Neural cell (in vitro differentiated cells): ENCODE data around the gene SCN10A. TPM values are rescaled to one million over a fixed set of nuclear protein-coding genes. Genes with fewer than 3 reads are reported as not detected.

Experiments
- H2AFZ ChIP-seq: fragments of 200-600, 300-800 bp; sonication (generic), shearing (Covaris generic); 2 replicates; pipeline ENCODE4 v1.6.0; 2014; ENCODE audit warnings: low read depth, mild to moderate bottlenecking, antibody characterized with exemption, low read length, moderate library complexity
- H3F3A ChIP-seq: fragments of 200-600 bp; shearing (Covaris generic); 2 replicates; pipeline ENCODE4 v1.6.1; 2016; ENCODE audit warnings: mild to moderate bottlenecking, moderate library complexity, mixed read lengths, antibody characterized with exemption, low read length; ENCODE audit not compliant: insufficient read depth, poor library complexity, severe bottlenecking
- H3K27ac ChIP-seq: fragments of 200-600, 300-800 bp; sonication (generic), shearing (Covaris generic); 2 replicates; pipeline ENCODE4 v1.5.1; 2014; ENCODE audit warnings: mild to moderate bottlenecking, low read length, moderate library complexity
- H3K27me3 ChIP-seq: fragments of 300-800, 200-600 bp; sonication (generic), shearing (Covaris generic); 2 replicates; pipeline ENCODE4 v1.6.0; 2014; ENCODE audit warnings: mild to moderate bottlenecking, low read depth, low read length, moderate library complexity; ENCODE audit not compliant: insufficient read depth
- H3K36me3 ChIP-seq: fragments of 300-800, 200-600 bp; sonication (generic), shearing (Covaris generic); 2 replicates; pipeline ENCODE4 v1.5.1; 2014; ENCODE audit warnings: mild to moderate bottlenecking, antibody characterized with exemption, low read length, moderate library complexity; ENCODE audit not compliant: insufficient read depth
- H3K4me2 ChIP-seq: fragments of 300-800, 200-600 bp; sonication (generic), shearing (Covaris generic); 2 replicates; pipeline ENCODE4 v1.6.0; 2014; ENCODE audit warnings: mild to moderate bottlenecking, low read length
- H3K4me3 ChIP-seq: fragments of 300-800, 200-600 bp; sonication (generic), shearing (Covaris generic); 2 replicates; pipeline ENCODE4 v1.5.1; 2014; ENCODE audit warnings: mild to moderate bottlenecking, low read length, moderate library complexity
- H3K79me2 ChIP-seq: fragments of 200-600 bp; shearing (Covaris generic); replicated peaks from 2 replicates; pipeline ENCODE4 v1.6.0; 2014; ENCODE audit warnings: mild to moderate bottlenecking, low read length, moderate library complexity; ENCODE audit not compliant: insufficient read depth
- H3K9ac ChIP-seq: fragments of 300-800, 200-600 bp; sonication (generic), shearing (Covaris generic); 2 replicates; pipeline ENCODE4 v1.6.1; 2016; ENCODE audit warnings: mild to moderate bottlenecking, low read length, mixed read lengths
- H3K9me2 ChIP-seq: fragments of 200-600 bp; shearing (Covaris generic); 2 replicates; pipeline ENCODE4 v1.6.1; 2016; ENCODE audit warnings: mild to moderate bottlenecking, low read length, mixed read lengths; ENCODE audit not compliant: insufficient read depth
- H3K9me3 ChIP-seq: fragments of 200-600, 300-800 bp; sonication (generic), shearing (Covaris generic); 2 replicates; pipeline ENCODE4 v1.6.1; 2016; ENCODE audit warnings: mild to moderate bottlenecking, mixed run types, low read length, moderate library complexity, mixed read lengths
- H4K20me1 ChIP-seq: fragments of 200-600 bp; shearing (Covaris generic); 2 replicates; pipeline ENCODE4 v1.6.1; 2016; ENCODE audit warnings: mild to moderate bottlenecking, mixed run types; ENCODE audit not compliant: insufficient read depth
- EP300 ChIP-seq: fragments of 450-650 bp; conservative IDR thresholded peaks from 2 replicates; pipeline ENCODE4 v1.6.1; 2014; ENCODE audit warnings: antibody characterized with exemption, mild to moderate bottlenecking, moderate library complexity; ENCODE audit not compliant: poor library complexity, severe bottlenecking
- EZH2 ChIP-seq: fragments of 200-600, 300-800 bp; shearing (Covaris generic), sonication (generic); IDR thresholded peaks from 2 replicates; pipeline ENCODE4 v1.6.1; 2014; ENCODE audit warnings: antibody characterized with exemption, low read length, borderline replicate concordance, mild to moderate bottlenecking; ENCODE audit not compliant: insufficient read depth, poor library complexity, severe bottlenecking
- MXI1 ChIP-seq: fragments of 450-650 bp; conservative IDR thresholded peaks from 2 replicates; pipeline ENCODE4 v1.6.1; 2014; ENCODE audit warnings: antibody characterized with exemption, mild to moderate bottlenecking; ENCODE audit not compliant: poor library complexity, severe bottlenecking
- POLR2AphosphoS5 ChIP-seq: IDR thresholded peaks from 2 replicates; pipeline ENCODE4 v1.6.1; 2012
- RAD21 ChIP-seq: fragments of 450-650 bp; conservative IDR thresholded peaks from 2 replicates; pipeline ENCODE4 v1.6.1; 2014; ENCODE audit warnings: antibody characterized with exemption, mild to moderate bottlenecking, moderate library complexity
- REST ChIP-seq: IDR thresholded peaks from 2 replicates; pipeline ENCODE4 v1.6.1; 2012; ENCODE audit warnings: borderline replicate concordance
- SMC3 ChIP-seq: fragments of 450-650 bp; conservative IDR thresholded peaks from 2 replicates; pipeline ENCODE4 v1.6.1; 2014; ENCODE audit warnings: antibody characterized with exemption, mild to moderate bottlenecking, moderate library complexity; ENCODE audit not compliant: poor library complexity
- polyA plus RNA-seq: library from polyadenylated mRNA; depleted of rRNA; stranded (reverse); fragments of >200 nt; gene quantifications from 2 replicates; pipeline ENCODE4 v1.2.3, GENCODE V29; 2014

Gene SCN10A
- polyA plus RNA-seq, 1 donor from 2014 or later, result not detected

- Histone ChIP-seq H3K4me3 (no peak overlapping the region), H4K20me1 (no peaks in the 10 kb centered on the region), H3K9me2 (no peaks in the 10 kb centered on the region), H2AFZ (no peak overlapping the region), H3K4me2 (no peak overlapping the region), H3K9me3 (no peaks in the 10 kb centered on the region), H3K79me2 (no peaks in the 10 kb centered on the region), H3K27ac (no peak overlapping the region), H3K36me3 (no peaks in the 10 kb centered on the region), H3K9ac (no peak overlapping the region), H3K27me3 (no peaks in the 10 kb centered on the region), H3F3A (no peaks in the 10 kb centered on the region)
- TF ChIP-seq EZH2, result no peak
- TF ChIP-seq MXI1, result no peak
Observed at GRCh38 chr3:38738630-38739395, 77.2 kb downstream of the SCN10A start.

GRCh38 chr3:38731522-38731921 is 84.5 kb downstream of the SCN10A start:
- Histone ChIP-seq H3F3A (no peaks in the 10 kb centered on the region), H3K79me2 (no peaks in the 10 kb centered on the region), H3K9me3 (no peaks in the 10 kb centered on the region), H3K9me2 (no peaks in the 10 kb centered on the region), H3K4me3 (no peak overlapping the region), H4K20me1 (no peaks in the 10 kb centered on the region), H3K27ac (no peak overlapping the region), H3K9ac (no peak overlapping the region), H2AFZ (no peak overlapping the region), H3K27me3 (no peaks in the 10 kb centered on the region), H3K36me3 (no peaks in the 10 kb centered on the region), H3K4me2 (no peak overlapping the region)
- TF ChIP-seq REST (no peak), EP300 (no peak), SMC3 (no peak), POLR2AphosphoS5 (no peak)

- Histone ChIP-seq H3K36me3 (no peaks in the 10 kb centered on the region), H3K9ac (no peak overlapping the region), H3K79me2 (no peaks in the 10 kb centered on the region), H4K20me1 (no peaks in the 10 kb centered on the region), H3K27me3 (no peaks in the 10 kb centered on the region), H3K4me3 (no peak overlapping the region), H3K27ac (no peak overlapping the region), H3K9me3 (no peaks in the 10 kb centered on the region), H3K9me2 (no peaks in the 10 kb centered on the region), H3K4me2 (no peak overlapping the region), H2AFZ (no peak overlapping the region), H3F3A (no peaks in the 10 kb centered on the region)
- TF ChIP-seq RAD21 (no peak), MXI1 (no peak)
Observed at GRCh38 chr3:38730281-38730680, 85.7 kb downstream of the SCN10A start.
